WTC11 (cell line): ENCODE data around the gene RHEB.

ENCODE experiments used
- CTCF ChIP-seq: fragments of 200-600 bp; IDR thresholded peaks from 2 replicates; pipeline ENCODE4 v1.8.0; 2022; ENCODE audit warnings: antibody characterized with exemption
- E2F5 ChIP-seq: sonication (generic); formaldehyde crosslinking; IDR thresholded peaks from 2 replicates; pipeline ENCODE4 v1.8.1; 2022; ENCODE audit warnings: mild to moderate bottlenecking, moderate library complexity, missing genetic modification reagents
- ELF4 ChIP-seq: sonication (generic); formaldehyde crosslinking; IDR thresholded peaks from 2 replicates; pipeline ENCODE4 v1.8.1; 2022; ENCODE audit warnings: low read depth, mild to moderate bottlenecking, moderate library complexity, missing genetic modification reagents
- MXD4 ChIP-seq: fragments of 250-450 bp; sonication (Bioruptor Pico); IDR thresholded peaks from 2 replicates; pipeline ENCODE4 v1.8.0; 2021; ENCODE audit warnings: mild to moderate bottlenecking, moderate library complexity, borderline replicate concordance
- NFYB ChIP-seq: sonication (generic); formaldehyde crosslinking; conservative IDR thresholded peaks from 2 replicates; pipeline ENCODE4 v1.8.0; 2022; ENCODE audit warnings: low read depth, missing genetic modification reagents
- SMAD3 ChIP-seq: sonication (generic); formaldehyde crosslinking; IDR thresholded peaks from 2 replicates; pipeline ENCODE4 v1.8.0; 2022; ENCODE audit warnings: missing genetic modification reagents, mild to moderate bottlenecking, borderline replicate concordance
- SP1 ChIP-seq: sonication (generic); formaldehyde crosslinking; conservative IDR thresholded peaks from 2 replicates; pipeline ENCODE4 v1.8.1; 2022; ENCODE audit warnings: missing genetic modification reagents
- TCF7 ChIP-seq: sonication (generic); formaldehyde crosslinking; IDR thresholded peaks from 2 replicates; pipeline ENCODE4 v1.8.0; 2022; ENCODE audit warnings: mild to moderate bottlenecking, low read depth, missing genetic modification reagents, moderate library complexity
- ZNF396 ChIP-seq: fragments of 250-450 bp; sonication (Bioruptor Pico); IDR thresholded peaks from 2 replicates; pipeline ENCODE4 v1.8.0; 2021; ENCODE audit warnings: mild to moderate bottlenecking, moderate library complexity, borderline replicate concordance
- TF ChIP-seq, protein P1 (sequence below): fragments of 250-450 bp; sonication (Bioruptor Pico); IDR thresholded peaks from 2 replicates; pipeline ENCODE4 v1.9.0; 2021; ENCODE audit warnings: mild to moderate bottlenecking, borderline replicate concordance
- TF ChIP-seq, protein P2 (sequence below): sonication (generic); formaldehyde crosslinking; IDR thresholded peaks from 2 replicates; pipeline ENCODE4 v1.8.0; 2022; ENCODE audit warnings: mild to moderate bottlenecking, missing genetic modification reagents
- TF ChIP-seq, protein P3 (sequence below): sonication (generic); formaldehyde crosslinking; IDR thresholded peaks from 2 replicates; pipeline ENCODE4 v1.8.0; 2022; ENCODE audit warnings: mild to moderate bottlenecking, missing genetic modification reagents

GRCh38 chr7:151491859-151492258 is 27.8 kb downstream of the RHEB start:
- no peak for TF ChIP-seq E2F5 (CRISPR knock-in tag)
- no peak for TF ChIP-seq ELF4 (CRISPR knock-in tag)
- no peak for TF ChIP-seq CTCF
- TF ChIP-seq, protein P1, sequence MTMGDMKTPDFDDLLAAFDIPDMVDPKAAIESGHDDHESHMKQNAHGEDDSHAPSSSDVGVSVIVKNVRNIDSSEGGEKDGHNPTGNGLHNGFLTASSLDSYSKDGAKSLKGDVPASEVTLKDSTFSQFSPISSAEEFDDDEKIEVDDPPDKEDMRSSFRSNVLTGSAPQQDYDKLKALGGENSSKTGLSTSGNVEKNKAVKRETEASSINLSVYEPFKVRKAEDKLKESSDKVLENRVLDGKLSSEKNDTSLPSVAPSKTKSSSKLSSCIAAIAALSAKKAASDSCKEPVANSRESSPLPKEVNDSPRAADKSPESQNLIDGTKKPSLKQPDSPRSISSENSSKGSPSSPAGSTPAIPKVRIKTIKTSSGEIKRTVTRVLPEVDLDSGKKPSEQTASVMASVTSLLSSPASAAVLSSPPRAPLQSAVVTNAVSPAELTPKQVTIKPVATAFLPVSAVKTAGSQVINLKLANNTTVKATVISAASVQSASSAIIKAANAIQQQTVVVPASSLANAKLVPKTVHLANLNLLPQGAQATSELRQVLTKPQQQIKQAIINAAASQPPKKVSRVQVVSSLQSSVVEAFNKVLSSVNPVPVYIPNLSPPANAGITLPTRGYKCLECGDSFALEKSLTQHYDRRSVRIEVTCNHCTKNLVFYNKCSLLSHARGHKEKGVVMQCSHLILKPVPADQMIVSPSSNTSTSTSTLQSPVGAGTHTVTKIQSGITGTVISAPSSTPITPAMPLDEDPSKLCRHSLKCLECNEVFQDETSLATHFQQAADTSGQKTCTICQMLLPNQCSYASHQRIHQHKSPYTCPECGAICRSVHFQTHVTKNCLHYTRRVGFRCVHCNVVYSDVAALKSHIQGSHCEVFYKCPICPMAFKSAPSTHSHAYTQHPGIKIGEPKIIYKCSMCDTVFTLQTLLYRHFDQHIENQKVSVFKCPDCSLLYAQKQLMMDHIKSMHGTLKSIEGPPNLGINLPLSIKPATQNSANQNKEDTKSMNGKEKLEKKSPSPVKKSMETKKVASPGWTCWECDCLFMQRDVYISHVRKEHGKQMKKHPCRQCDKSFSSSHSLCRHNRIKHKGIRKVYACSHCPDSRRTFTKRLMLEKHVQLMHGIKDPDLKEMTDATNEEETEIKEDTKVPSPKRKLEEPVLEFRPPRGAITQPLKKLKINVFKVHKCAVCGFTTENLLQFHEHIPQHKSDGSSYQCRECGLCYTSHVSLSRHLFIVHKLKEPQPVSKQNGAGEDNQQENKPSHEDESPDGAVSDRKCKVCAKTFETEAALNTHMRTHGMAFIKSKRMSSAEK (CRISPR knock-in tag): no peak
- no peak for TF ChIP-seq SMAD3 (CRISPR knock-in tag)
- TF ChIP-seq ZNF396 (CRISPR knock-in tag): no peak
- TF ChIP-seq, protein P2, sequence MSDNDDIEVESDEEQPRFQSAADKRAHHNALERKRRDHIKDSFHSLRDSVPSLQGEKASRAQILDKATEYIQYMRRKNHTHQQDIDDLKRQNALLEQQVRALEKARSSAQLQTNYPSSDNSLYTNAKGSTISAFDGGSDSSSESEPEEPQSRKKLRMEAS (CRISPR knock-in tag): no peak
- no peak for TF ChIP-seq SP1 (CRISPR knock-in tag)
- TF ChIP-seq TCF7 (CRISPR knock-in tag): no peak
- TF ChIP-seq NFYB (CRISPR knock-in tag): no peak
- TF ChIP-seq MXD4 (CRISPR knock-in tag): no peak
- TF ChIP-seq, protein P3, sequence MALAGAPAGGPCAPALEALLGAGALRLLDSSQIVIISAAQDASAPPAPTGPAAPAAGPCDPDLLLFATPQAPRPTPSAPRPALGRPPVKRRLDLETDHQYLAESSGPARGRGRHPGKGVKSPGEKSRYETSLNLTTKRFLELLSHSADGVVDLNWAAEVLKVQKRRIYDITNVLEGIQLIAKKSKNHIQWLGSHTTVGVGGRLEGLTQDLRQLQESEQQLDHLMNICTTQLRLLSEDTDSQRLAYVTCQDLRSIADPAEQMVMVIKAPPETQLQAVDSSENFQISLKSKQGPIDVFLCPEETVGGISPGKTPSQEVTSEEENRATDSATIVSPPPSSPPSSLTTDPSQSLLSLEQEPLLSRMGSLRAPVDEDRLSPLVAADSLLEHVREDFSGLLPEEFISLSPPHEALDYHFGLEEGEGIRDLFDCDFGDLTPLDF: no peak
